CD14-positive monocyte (primary cell): ENCODE measurements around the gene DHCR24. TPM values are rescaled to one million over a fixed set of nuclear protein-coding genes. Genes with fewer than 3 reads are reported as not detected.
A peak's percentile ranks its signal among the peaks of the same experiment; 100 is the strongest.

Source experiments
- DNase-seq, 3 donors: peaks; one replicate each; pipeline ENCODE4 v3.0.0-alpha.2; 2011 to 2022
- H2AFZ ChIP-seq: 2 replicates; pipeline ENCODE4 v1.6.0; 2012; ENCODE audit warnings: mild to moderate bottlenecking, low read depth, low read length, inconsistent platforms; ENCODE audit not compliant: insufficient read depth, poor library complexity, severe bottlenecking
- H3K27ac ChIP-seq, 2 donors: 1 replicate in 1 of 2; 2 replicates in 1 of 2; pipeline ENCODE4 v1.5.1; 2012 to 2013; ENCODE audit warnings: low read length in 2 of 2, control low read depth in 1 of 2, inconsistent platforms in 1 of 2, low read depth in 1 of 2, mild to moderate bottlenecking in 1 of 2
- H3K27me3 ChIP-seq, 2 donors: one replicate each; pipeline versions ENCODE4 v1.6.0 to v1.6.1; 2011 to 2013; ENCODE audit warnings: low read length in 2 of 2; ENCODE audit not compliant: control insufficient read depth in 2 of 2, insufficient read depth in 2 of 2
- H3K36me3 ChIP-seq, 2 donors: replicated peaks in 1 of 2; 1 replicate in 1 of 2; 2 replicates in 1 of 2; pipeline versions ENCODE4 v1.5.1 to v1.6.1; 2012 to 2013; ENCODE audit warnings: low read length in 2 of 2, control low read depth in 1 of 2, inconsistent platforms in 1 of 2, mild to moderate bottlenecking in 1 of 2; ENCODE audit not compliant: insufficient read depth in 2 of 2, control insufficient read depth in 1 of 2
- H3K4me1 ChIP-seq, 2 donors: 1 replicate in 1 of 2; 2 replicates in 1 of 2; pipeline versions ENCODE4 v1.5.1 to v1.6.1; 2012 to 2013; ENCODE audit warnings: low read length in 2 of 2, control low read depth in 1 of 2, inconsistent platforms in 1 of 2, mild to moderate bottlenecking in 1 of 2, moderate library complexity in 1 of 2; ENCODE audit not compliant: insufficient read depth in 2 of 2, control insufficient read depth in 1 of 2
- H3K4me2 ChIP-seq: replicated peaks from 2 replicates; pipeline ENCODE3; 2012; ENCODE audit warnings: low read length, moderate library complexity, mild to moderate bottlenecking; ENCODE audit not compliant: poor library complexity, severe bottlenecking; ENCODE audit errors: extremely low read depth
- H3K4me3 ChIP-seq, 3 experiments: fragments of 200-600 bp in 1 of 3; sonication (generic) in 1 of 3; replicated peaks in 1 of 3; 1 replicate in 2 of 3; 2 replicates in 1 of 3; pipeline ENCODE4 v1.5.1; 2011 to 2013; ENCODE audit warnings: low read length in 3 of 3, mild to moderate bottlenecking in 3 of 3, control low read depth in 2 of 3, low read depth in 2 of 3, inconsistent platforms in 1 of 3, moderate library complexity in 1 of 3
- H3K79me2 ChIP-seq: 2 replicates; pipeline ENCODE4 v1.6.0; 2012; ENCODE audit warnings: mild to moderate bottlenecking, control low read depth, inconsistent platforms, low read length, moderate library complexity; ENCODE audit not compliant: insufficient read depth
- H3K9ac ChIP-seq: 2 replicates; pipeline ENCODE4 v1.6.0; 2017; ENCODE audit warnings: low read length, mild to moderate bottlenecking; ENCODE audit not compliant: insufficient read depth, poor library complexity, severe bottlenecking
- H3K9me3 ChIP-seq, 2 donors: replicated peaks in 1 of 2; 1 replicate in 1 of 2; 2 replicates in 1 of 2; pipeline versions ENCODE4 v1.5.1 to v1.6.1; 2012 to 2013; ENCODE audit warnings: low read length in 2 of 2, control low read depth in 1 of 2; ENCODE audit not compliant: control insufficient read depth in 1 of 2, insufficient read depth in 1 of 2
- H4K20me1 ChIP-seq: 2 replicates; pipeline ENCODE4 v1.6.0; 2012; ENCODE audit warnings: mild to moderate bottlenecking, low read length, control low read depth, moderate library complexity; ENCODE audit not compliant: insufficient read depth
- H3K27ac Mint-ChIP-seq, 7 donors: one replicate each; pipeline ENCODE4 v1.8.0; 2020; ENCODE audit warnings: mild to moderate bottlenecking in 7 of 7, mixed read lengths in 7 of 7, moderate library complexity in 6 of 7, inconsistent platforms in 2 of 7
- H3K27me3 Mint-ChIP-seq, 3 donors: one replicate each; pipeline ENCODE4 v1.8.0; 2021 to 2022; ENCODE audit warnings: low read depth in 3 of 3, mild to moderate bottlenecking in 3 of 3, mixed read lengths in 3 of 3, moderate library complexity in 3 of 3, inconsistent platforms in 1 of 3
- H3K36me3 Mint-ChIP-seq, 2 donors: one replicate each; pipeline ENCODE4 v1.8.0; 2020; ENCODE audit warnings: mixed read lengths in 2 of 2, inconsistent platforms in 1 of 2, mild to moderate bottlenecking in 1 of 2
- H3K4me1 Mint-ChIP-seq: one replicate; pipeline ENCODE4 v1.8.0; 2020; ENCODE audit warnings: mild to moderate bottlenecking, mixed read lengths
- H3K4me3 Mint-ChIP-seq, 2 donors: one replicate each; pipeline ENCODE4 v1.8.0; 2020; ENCODE audit warnings: mild to moderate bottlenecking in 2 of 2, mixed read lengths in 2 of 2, moderate library complexity in 1 of 2
- H3K9me3 Mint-ChIP-seq, 7 donors: one replicate each; pipeline ENCODE4 v1.8.0; 2020 to 2022; ENCODE audit warnings: mixed read lengths in 7 of 7, mild to moderate bottlenecking in 6 of 7, moderate library complexity in 6 of 7, inconsistent platforms in 2 of 7
- WGBS: methylation state at CpG from one replicate; pipeline ENCODE4 v1.1.5; 2013; ENCODE audit warnings: missing lambda C conversion rate; ENCODE audit not compliant: insufficient coverage; 5-methylcytosine and 5-hydroxymethylcytosine counted together
- intact Hi-C, 2 donors: fragments of 100-400 bp; cut with micrococcal nuclease; formaldehyde crosslinking; loops; one replicate each; pipeline versions ENCODE4 v1.15.0 to v1.15.1; 2023
- polyA plus RNA-seq, 3 donors: library from polyadenylated mRNA; depleted of rRNA in 1 of 3; unstranded in 2 of 3; stranded (reverse) in 1 of 3; fragments of 300-500 nt in 2 of 3; fragments of >200 nt in 1 of 3; fragmentation: Illumina TruSeq in 2 of 3; gene quantifications; 1 replicate in 2 of 3; 2 replicates in 1 of 3; pipeline ENCODE4 v1.2.3, GENCODE V29; 2012 to 2021
- TF ChIP-seq, protein P1 (sequence below): fragments of 200-600 bp; IDR thresholded peaks from one replicate; pipeline ENCODE4 v1.8.0; 2022; ENCODE audit warnings: antibody characterized with exemption, mild to moderate bottlenecking

Gene DHCR24
- polyA plus RNA-seq, 3 donors = 0.48 to 3.5 (median 3.0) TPM

- Histone ChIP-seq H3K4me2 (no peak overlapping the region), H4K20me1 (no peaks in the 10 kb centered on the region), H3K27ac (no peak overlapping the region), H3K9ac (no peak overlapping the region), H3K79me2 (no peaks in the 10 kb centered on the region), H3K27me3 (no peaks in the 10 kb centered on the region), H3K9me3 (peaks cover 30 to 46% of the 10 kb centered on the region in 2 donors), H3K36me3 (no peaks in the 10 kb centered on the region), H3K4me3 (no peak overlapping the region), H2AFZ (no peak overlapping the region), H3K4me1 (no peaks in the 10 kb centered on the region)
- no peaks in the 10 kb centered on the region for H3K4me1 Mint-ChIP-seq
- peaks cover 25 to 57% (median 51%) of the 10 kb centered on the region in 7 donors for H3K9me3 Mint-ChIP-seq
- peaks cover 0 to 5% (median 2%) of the 10 kb centered on the region in 3 donors for H3K27me3 Mint-ChIP-seq
- TF ChIP-seq, protein P1, sequence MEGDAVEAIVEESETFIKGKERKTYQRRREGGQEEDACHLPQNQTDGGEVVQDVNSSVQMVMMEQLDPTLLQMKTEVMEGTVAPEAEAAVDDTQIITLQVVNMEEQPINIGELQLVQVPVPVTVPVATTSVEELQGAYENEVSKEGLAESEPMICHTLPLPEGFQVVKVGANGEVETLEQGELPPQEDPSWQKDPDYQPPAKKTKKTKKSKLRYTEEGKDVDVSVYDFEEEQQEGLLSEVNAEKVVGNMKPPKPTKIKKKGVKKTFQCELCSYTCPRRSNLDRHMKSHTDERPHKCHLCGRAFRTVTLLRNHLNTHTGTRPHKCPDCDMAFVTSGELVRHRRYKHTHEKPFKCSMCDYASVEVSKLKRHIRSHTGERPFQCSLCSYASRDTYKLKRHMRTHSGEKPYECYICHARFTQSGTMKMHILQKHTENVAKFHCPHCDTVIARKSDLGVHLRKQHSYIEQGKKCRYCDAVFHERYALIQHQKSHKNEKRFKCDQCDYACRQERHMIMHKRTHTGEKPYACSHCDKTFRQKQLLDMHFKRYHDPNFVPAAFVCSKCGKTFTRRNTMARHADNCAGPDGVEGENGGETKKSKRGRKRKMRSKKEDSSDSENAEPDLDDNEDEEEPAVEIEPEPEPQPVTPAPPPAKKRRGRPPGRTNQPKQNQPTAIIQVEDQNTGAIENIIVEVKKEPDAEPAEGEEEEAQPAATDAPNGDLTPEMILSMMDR = no peak
- intact Hi-C loops = no loop called here
- no peak overlapping the region for H3K4me3 Mint-ChIP-seq
- H3K36me3 Mint-ChIP-seq = no peaks in the 10 kb centered on the region
- WGBS = 94% methylated on average over 2 of the region's 4 CpGs
- DNase-seq = no peak
- H3K27ac Mint-ChIP-seq = no peak overlapping the region
These were observed 60.7 kb downstream of the DHCR24 start for GRCh38 chr1:54826226-54826816.

DNA sequence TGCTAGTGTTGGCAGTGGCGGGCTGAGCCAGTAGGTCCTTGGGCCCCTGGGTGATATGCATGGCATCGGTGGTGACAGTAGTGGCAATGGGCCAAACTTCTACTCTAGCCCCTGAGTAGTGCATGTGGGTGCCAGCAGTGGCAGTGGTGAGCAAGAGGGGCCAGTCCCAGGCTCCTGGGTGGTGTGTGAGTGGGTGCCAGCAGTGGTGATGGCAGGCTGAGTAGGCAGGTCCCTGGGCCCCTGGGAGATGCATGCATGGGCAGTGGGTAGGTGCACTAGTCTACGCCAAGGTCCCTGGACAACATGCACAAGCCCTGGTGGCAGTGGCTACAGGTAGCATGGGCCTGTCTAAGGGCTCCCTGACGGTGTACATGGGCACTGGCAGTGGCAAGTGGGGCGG, 61.3 kb downstream of the DHCR24 start:
- H2AFZ ChIP-seq = no peak overlapping the region
- no peak overlapping the region for H3K4me3 ChIP-seq
- peaks cover 30 to 44% of the 10 kb centered on the region in 2 donors for H3K9me3 ChIP-seq
- no peak overlapping the region for H3K4me2 ChIP-seq
- H3K4me1 Mint-ChIP-seq = no peaks in the 10 kb centered on the region
- no peak overlapping the region for H3K4me3 Mint-ChIP-seq
- H3K27me3 Mint-ChIP-seq = peaks cover 0 to 5% (median 2%) of the 10 kb centered on the region in 3 donors
- no peaks in the 10 kb centered on the region for H3K4me1 ChIP-seq
- H3K36me3 ChIP-seq = no peaks in the 10 kb centered on the region
- intact Hi-C loops = no loop called here
- no peak for DNase-seq
- no peaks in the 10 kb centered on the region for H3K36me3 Mint-ChIP-seq
- H3K79me2 ChIP-seq = no peaks in the 10 kb centered on the region
- H3K27ac Mint-ChIP-seq = peak overlapping the region in 1 of 7 donors; percentile 71
- H3K9ac ChIP-seq = no peak overlapping the region
- 90% methylated on average over 5 of the region's 5 CpGs for WGBS
- peaks cover 24 to 50% (median 48%) of the 10 kb centered on the region in 7 donors for H3K9me3 Mint-ChIP-seq
- no peaks in the 10 kb centered on the region for H3K27me3 ChIP-seq
- no peaks in the 10 kb centered on the region for H4K20me1 ChIP-seq
- TF ChIP-seq, protein P1 = no peak
- H3K27ac ChIP-seq = no peak overlapping the region
